Stimulated activated CD4-positive, alpha-beta T cell treated with anti-CD3 and anti-CD28 coated beads, Interleukin-2, amount 100 ng/mL, for 48 hours (primary cell): ENCODE measurements around the gene EHBP1.
"Not testable (repeated sequence)": the region's sequence is repeated elsewhere in the genome, so short reads cannot be mapped to it uniquely, and the experiment has no call there.

Experiments
- DNase-seq, 2 donors: peaks; one replicate each; pipeline ENCODE4 v3.0.0-alpha.2; 2020

EHBP1 gene

DNA sequence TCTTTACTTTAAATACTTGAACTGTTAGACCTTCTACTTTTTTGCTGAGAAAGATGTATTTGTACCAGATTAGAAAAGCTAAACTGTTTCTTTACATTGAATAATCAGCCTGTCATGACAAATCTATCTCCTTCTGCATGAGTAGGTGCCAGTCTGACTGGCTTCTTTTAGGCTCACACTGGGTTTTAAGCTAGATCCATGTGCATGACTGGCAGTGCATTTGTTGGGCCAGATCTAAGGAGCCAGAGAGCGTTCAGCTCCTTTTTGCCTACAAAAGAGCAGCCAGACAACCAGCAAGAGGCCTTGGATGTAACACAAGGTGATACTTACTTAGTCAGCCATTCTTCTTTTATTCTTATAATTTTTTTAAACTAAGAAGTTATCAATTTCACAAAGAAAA, 263.2 kb downstream of the EHBP1 start:
- no peak for DNase-seq

DNA sequence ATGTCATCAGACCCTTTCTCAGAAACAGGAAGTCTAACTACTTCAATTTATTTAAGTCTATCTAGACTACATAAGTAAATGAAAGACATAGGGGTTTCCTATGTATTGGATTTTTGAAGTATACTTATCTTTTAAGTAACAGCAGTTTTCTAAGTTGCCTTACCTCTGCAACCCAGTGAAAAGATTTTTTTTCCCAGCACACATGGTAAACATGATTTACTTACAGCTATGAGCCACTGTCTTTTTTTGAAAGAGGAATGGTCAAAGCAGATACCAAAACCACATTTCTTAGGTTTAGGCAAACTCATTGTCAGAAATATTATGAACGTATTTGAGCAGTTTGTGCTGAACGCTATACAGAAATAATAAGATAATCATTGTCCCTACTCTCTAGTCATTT, 266.4 kb downstream of the EHBP1 start:
- no peak for DNase-seq

DNA sequence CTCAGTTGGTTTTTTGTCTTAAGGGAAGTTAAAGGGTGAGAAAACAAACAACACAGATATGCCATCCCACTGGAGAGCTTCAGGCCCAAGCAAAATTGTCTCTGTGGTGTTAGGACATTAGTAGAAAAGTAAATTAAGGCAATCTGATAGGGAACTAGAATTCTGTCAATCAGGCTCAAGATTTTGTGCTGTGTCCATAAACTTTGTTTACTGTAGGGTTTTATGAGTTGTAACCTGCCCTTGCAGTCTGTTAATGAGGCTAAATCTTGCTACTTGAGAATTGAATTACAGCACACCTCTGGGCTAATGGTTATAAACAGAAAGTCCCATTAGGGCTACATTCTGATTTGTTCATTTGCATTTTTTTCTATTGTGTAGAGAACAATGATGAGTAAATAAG, 267.1 kb downstream of the EHBP1 start:
- no peak for DNase-seq

DNA sequence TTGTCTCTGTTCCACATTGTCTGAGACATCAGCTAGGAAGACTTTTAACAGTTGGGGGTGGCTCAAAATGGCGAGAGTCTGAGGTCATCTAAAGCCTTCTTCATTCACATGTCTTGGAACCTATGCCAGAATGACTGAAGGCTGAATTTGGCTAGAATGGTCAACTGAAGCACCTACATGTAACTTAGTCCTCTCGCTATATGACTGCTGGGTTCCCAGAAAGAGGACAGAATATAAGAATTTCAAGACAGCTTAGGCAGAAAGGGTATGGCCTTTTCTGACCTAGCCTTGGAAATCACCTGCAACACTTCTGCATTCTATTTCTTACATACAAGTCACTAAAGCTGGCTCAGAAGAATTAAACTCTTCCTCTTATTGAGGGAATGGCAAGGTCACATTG, 269.5 kb downstream of the EHBP1 start:
- DNase-seq: no peak

DNA sequence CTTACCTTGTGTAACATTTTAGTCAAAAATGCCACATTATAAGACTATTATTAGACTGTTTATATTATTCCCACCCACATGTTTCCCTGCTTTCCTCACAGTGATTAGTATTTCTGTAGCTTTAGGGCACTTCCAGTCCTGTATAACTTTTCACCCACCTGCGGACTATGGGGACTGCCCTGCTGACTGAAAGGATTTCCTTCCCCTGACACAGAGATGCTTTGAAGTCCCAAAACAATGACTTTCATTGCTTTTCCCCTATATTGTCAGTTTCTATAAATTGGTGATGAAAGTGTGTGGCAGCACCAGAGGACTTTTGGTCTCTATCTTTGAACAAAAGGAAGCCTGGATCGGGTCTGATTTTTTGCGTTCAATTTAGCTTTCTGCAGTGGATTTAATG, 286.1 kb downstream of the EHBP1 start:
- no peak for DNase-seq

DNA sequence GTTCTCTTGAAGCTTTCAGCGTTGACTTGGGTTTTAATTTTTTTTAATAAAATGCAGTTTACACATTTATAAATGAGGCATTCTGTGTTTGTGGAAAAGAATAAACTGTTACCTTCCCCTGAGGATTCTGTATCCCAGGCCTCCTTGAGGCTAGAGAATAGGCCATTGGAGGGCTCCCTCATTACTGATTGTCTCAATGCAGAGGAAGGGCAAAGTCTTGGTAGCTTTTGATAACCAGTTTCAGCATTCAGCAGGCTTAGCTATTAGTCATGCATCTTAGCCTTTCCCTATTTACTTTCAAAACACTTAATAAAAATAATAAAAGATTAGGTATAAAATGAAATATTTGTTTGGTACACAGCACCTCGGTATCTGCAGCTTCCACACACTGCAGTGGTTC, 287.0 kb downstream of the EHBP1 start:
- DNase-seq: no peak

DNA sequence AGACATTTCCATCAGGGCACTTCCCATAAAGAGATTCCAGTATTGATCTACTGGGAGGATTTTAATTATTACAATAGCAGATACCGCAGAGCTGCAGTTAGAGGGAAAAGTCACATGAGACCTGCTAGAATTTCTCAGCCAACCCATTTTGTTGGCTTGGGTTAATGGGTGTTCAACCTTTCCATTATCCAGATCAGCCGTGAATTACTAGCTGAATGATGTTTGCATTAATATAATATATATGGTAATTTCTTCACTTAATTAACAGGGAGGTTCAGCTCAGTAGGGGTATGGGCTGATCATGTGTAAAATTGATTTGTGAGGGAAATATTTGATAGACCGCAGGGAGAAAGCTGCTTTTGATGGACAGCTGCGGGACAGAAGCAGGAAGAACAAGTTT, 288.7 kb downstream of the EHBP1 start:
- no peak for DNase-seq

DNA sequence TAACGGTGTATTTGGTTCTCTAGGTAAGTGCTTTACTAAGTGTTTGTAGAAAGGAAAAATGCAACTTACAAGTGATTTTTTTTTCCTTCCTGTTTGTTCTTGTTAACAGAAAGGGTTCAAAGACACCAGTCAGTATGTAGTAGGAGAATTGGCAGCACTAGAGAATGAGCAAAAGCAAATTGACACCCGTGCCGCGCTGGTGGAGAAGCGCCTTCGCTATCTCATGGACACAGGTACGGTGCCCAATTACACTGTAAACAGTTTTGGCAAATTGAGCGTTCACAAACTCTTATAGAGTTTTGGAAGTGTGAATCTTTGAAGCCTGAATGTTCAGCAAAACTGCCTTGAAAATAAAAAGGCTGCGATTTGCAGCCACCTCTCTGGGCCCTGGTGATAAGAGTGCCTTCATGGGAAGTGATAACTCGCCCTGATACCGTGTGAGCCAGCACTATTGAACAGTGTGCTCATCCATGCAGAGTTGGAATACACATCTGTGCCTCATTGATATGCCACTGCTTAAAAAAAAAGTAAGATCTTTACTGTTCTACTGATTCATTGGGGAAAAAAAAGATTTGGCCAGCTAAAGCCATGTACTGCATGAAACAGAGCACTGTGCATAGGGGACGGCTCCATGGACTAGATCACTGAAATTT, 291.1 kb downstream of the EHBP1 start:
- no peak for DNase-seq

DNA sequence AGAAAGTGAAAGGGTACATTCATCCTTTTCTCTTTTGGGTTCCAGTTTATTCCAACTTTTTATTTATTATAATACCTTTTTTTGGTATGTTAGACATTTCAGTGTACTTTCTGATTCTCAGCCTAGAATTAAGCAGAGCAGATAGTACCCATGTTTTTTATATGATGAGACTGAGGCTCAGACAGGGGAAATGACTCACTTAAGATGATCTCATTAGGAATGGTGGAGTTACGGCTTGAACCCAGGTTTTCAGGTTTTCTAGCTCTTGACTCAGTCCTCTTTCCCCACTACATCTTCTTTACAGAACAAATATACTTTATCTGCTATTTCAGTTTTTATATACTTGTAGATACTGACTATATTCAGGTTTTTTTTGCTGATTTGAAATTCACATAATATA, 293.4 kb downstream of the EHBP1 start:
- DNase-seq: no peak

DNA sequence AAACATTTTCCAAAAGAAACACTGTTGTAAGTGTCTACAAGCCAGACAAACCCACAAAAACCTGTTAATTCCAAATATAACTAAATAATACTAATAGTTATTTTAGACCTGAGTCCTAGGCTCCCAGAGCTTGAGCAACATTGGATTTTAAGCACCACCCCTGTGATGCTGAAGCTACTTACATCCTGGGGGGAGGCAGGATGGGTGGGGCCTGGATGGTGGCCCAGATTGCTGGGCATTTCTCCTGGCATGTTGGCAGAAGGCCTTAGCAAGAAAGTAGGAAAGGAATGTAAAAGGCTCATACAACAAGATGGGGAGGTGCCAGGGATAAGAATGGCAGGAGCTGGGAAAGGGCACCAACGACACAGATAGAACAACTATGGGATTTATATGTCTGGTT, 294.4 kb downstream of the EHBP1 start:
- no peak for DNase-seq

DNA sequence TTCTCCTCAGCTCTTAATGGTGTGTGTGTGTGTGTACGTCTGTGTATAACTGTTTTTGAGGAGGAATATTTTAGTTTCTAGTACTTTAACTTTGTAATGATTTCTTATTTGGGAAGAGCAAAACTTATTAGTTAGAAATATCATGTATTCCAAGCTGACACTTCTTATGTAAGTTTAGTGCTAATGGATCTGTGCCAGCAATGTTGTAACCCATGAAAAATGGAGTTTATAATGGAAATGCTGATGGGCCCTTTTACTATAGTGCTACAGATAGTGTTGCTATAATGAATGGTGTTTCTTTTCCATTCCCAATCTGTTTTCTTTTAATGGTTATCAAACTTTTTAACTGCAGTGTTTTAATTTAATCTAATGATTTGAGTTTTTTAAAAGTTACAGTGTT, 295.3 kb downstream of the EHBP1 start:
- no peak for DNase-seq

DNA sequence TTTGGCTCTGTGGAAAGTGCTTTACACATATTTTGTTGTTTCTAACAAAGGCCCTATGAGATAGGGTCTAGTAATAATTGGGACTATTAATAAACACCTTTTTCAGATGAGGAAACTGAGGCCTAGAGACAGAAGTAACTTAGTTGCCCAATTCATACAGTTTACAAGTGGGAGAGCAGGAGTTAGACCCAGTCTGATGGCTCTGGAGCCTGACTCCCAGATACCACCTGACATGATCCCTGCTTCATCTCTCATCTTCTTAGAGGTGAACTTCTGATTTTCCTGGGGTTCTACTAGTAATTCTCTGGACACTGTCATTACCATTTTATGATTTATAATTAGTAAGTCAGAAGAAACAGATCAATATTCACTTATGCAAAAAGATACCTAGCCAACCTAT, 296.1 kb downstream of the EHBP1 start:
- DNase-seq: no peak

DNA sequence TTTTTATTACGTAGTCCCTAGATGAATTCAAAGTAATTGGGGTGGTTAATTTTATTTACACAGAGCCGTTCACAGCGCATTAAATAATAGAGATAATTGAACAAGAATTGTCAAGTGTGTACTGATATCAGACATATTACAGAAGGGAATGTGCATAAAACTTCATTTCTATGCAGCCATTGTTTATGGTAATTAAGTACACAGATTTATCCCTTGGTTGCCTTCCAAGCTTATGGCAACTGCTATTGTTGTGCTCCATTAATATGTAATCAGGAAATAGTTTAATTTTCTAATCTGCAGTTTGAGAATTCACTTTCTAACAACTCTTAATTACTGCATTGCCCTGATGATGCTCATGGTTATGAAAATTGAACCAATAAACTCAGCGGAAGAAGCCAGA, 297.8 kb downstream of the EHBP1 start:
- no peak for DNase-seq

DNA sequence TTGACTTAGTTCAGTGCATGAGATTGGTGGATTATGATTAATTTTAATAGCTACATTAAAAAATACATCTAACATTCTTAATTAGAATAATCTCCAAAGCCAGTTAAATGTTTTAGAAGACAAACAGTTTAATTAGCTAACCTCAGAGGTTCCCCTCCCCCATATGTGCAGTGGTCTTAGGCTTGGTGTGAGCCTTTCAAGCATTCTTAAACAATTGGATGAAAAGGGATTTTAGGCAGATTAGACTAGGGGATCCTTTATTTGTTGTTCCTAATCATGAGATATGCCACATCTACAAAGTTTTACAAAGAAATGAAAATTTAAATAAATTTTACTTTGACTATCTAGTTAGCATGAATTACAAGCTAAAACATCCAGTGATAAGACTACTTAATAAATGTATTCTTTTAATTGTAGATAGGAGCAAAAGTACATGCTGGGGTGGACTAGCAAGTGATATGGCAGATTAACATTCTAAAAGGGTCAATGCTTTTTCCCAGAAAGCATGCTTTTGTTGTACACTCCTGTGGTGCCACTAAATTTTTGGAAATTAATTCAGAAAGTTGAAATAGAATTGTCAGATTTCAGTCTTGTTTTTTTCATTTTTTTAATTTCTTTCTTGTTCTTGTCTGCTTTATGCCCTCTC, 302.4 kb downstream of the EHBP1 start:
- DNase-seq: no peak

DNA sequence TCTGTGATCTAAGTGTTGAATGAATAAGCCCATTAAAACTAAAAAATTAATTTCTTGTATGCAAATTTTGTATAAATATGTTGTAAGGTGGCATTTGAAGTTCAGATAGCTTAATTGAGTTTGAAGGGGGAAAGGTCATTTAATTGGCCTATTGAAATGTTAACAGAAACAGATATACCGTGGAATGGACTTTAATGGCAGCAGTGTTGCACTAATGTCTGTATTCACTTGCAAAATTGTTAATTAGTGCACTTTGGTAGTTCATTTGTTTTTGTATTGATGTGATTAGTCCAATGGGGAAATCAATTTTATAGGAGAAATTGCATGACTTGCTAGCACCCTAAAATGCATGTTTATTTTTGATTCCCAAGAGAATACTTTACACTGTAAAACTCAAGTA, 303.3 kb downstream of the EHBP1 start:
- no peak for DNase-seq

DNA sequence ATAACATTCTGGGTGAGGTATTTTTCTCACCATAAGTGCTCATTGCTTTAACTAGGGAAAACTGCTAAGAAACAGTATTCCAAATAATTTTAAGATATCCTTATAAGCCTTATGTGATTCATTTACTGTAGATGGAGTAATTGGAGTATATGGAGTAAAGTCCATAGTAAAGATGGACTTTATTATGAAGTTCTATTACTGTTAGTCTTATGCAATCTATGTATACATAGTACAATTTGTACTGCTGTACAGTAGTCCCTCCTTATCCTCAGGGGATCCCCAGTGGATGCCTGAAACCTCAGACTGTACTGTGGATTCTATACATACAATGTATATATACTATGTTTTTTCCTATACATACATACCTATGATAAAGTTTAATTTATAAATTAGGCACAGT, 304.0 kb downstream of the EHBP1 start:
- DNase-seq: no peak

DNA sequence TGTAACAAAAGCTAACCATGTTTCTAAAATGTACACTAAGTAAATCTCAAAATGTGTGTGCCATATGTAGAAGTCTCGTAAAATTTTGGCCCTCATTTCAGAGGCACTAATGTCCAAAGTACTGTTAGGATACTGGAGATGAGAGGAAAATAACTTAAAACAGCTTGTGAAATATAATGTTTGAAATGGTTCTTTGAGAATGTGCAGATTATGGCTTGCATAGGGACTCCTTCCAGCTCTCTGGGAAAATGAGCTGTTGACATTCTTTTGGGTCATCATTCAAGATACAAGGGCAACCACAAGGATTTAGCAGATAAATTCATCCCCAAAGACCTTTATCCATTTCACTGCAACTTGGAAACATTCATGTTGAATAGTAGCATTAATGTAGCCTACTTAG, 307.0 kb downstream of the EHBP1 start:
- no peak for DNase-seq

DNA sequence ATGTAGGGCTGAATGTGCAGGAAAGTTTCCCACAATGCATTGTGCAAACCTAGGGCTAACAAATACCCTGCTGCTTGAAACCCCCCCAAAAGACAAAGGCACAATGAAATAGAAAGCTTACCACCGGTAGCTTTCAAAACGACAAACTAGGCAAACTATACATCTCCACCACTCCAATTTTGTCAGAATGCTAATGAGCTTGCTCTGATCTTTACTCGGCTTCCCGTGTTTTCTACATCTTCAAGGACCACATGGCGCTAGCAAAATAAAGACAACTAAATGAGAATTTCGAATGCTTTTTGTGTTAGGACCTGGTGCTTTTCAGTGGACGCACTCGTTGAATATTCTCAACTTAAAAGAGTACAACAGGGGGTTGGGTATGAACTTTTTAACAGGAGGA, 307.9 kb downstream of the EHBP1 start:
- no peak for DNase-seq

DNA sequence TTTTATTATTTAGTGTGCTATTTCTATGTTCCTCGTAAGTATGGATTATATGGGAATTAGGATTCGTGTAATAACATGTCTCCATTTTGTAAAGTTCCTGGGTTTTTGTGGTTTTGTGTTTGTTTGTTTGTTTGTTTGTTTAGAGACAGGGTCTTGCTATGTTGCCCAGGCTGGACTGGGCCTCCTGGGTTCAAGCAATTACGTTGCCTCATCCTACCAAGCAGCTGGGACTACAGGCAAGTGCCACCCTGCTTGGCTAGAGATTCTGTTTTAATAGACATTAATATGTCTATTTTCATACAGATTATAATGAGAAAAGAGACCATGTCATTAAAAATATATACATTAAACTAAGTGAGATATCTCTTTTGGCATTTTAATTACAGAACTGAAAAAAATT, 309.9 kb downstream of the EHBP1 start:
- DNase-seq: no peak

DNA sequence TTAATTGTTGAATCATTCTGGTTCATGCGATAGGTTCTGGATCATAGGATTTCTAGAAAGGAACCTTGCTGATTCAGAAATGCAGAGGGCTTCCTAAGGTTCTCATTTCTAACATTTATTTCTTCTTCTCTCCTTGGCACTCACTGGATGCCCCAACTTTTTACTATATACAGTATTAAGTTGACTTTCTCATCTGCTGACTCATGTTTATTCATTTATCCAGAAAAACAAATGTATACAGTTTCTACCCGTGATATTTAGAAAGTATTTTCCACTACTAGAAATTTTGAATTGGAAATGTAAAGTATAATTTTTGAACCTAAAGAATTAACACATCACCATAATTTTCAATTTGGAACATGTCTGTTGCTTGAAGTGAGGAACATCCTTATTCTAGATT, 312.9 kb downstream of the EHBP1 start:
- DNase-seq: no peak

DNA sequence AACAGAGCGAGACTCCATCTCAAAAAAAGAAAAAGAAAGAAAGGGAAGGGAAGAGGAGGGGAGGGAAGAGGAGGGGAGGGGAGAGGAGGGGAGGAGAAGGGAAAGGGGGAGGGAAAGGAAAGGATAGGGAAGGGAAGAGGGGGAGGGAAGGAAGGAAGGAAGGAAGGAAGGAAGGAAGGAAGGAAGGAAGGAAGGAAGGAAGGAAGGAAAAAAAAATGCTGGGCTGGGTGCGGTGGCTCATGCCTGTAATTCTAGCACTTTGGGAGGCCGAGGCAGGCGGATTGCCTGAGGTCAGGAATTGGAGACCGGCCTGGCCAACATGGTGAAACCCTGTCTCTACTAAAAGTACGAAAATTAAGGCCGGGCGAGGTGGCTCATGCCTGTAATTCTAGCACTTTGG, 314.2 kb downstream of the EHBP1 start:
- not testable (repeated sequence) for DNase-seq

DNA sequence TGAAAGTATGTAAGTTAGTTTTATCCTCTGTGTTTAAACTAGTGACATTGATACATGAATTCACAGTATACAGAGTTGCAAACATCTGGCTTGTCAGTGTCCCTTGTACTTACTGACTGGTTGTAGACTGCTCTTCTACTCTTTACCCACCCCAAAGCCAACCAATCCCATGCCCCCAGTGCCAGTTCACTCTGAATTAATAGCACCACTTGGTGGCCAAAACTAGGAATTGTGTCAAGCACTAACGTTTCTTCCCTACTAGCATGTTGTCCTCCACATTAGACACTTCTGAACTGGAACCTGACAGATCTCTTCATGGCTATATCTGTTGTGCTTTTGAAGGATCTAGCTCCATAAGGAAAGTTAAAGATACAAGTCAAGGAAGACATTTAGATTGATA, 317.9 kb downstream of the EHBP1 start:
- DNase-seq: no peak

DNA sequence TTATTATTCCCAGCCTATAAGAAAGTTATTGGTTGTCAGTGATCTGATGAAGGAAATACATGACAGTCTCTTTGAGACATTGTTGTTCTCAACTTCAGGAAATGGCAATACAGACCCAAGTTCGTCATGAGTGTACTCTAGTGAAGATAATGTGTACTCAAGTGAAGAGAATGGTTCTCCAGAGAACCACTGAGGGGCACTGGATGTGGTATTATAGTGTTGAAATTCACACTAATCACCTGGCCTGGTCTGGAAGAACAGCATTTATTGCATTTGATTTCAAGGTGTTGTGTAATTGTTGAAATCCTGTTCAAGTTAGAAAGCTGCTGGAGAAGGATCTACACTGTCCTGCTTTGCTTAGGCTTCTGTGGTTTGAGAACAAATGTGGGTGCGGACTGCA, 321.7 kb downstream of the EHBP1 start:
- DNase-seq: no peak

DNA sequence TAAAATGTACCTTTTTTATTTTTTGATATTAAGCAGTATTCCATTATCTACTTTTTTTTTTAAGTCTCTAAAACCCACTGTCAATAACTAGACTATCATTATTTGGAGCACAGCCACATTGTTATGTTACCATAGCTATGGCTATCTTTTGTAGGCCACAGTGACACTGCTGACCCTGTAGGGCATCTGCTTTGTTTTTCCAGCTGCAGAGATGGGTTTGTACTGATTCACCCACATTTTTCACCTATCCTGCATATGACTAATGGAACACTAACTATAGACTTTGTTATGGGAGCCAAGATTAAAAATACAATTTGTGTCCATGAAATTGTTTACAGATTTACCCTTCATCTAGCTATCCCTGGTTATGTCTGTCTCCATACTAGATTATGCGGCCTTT, 323.5 kb downstream of the EHBP1 start:
- DNase-seq: no peak

DNA sequence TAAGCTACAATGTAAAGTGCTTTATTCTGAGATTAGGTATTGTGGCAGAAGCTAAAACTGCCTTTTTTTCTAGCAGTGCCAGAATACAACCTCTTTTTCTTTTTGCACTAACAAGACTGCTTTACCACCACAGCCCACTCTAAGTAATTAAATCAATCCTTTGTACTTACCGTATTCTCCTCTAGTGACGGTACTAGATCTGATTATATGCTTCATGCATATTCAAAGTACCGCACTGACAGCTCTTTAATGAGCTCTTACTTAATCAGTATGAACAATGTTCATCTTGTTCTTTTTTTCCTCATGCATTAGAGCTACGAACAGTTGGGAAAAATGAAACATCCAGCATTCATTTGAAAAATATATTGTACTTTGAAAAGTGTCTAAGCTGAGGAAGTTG, 329.0 kb downstream of the EHBP1 start:
- DNase-seq: no peak
